Measurements from ENCODE around the gene COL26A1.

COL26A1 gene

GRCh38 chr7:101534015-101534803 lies 171.5 kb downstream of the COL26A1 start:
- no peak for TF ChIP-seq CTCF (IDR thresholded peaks at IDR 0.05; ENCODE audit: control extremely low read depth, extremely low read depth, low read depth, missing control alignments)
- ChIA-PET POLR2A (no interaction called here), CTCF (interaction anchor here (0.7 to 1.7 kb wide), 5 partner anchors 9 to 746 kb away, joined by 3 to 6 read pairs (median 3); no protein-coding TSS in a partner anchor)
- no peak for DNase-seq (ENCODE audit: extremely low spot score)

GRCh38 chr7:101534873-101535272 lies 172.2 kb downstream of the COL26A1 start:
- ChIA-PET POLR2A (no interaction called here), CTCF (interaction anchor here (0.7 to 1.7 kb wide), 4 partner anchors 9 to 745 kb away, joined by 3 to 6 read pairs (median 3); no protein-coding TSS in a partner anchor)
- no peak for TF ChIP-seq CTCF (IDR thresholded peaks at IDR 0.05; ENCODE audit: control extremely low read depth, extremely low read depth, low read depth, missing control alignments)
- no peak for DNase-seq (ENCODE audit: extremely low spot score)

- POLR2A ChIA-PET, result no interaction called here
- CTCF ChIA-PET, result interaction anchor here (0.7 to 1.7 kb wide), 6 partner anchors 8 to 745 kb away, joined by 3 to 8 read pairs (median 4); no protein-coding TSS in a partner anchor
- TF ChIP-seq CTCF (IDR thresholded peaks at IDR 0.05; ENCODE audit: control extremely low read depth, extremely low read depth, low read depth, missing control alignments), result no peak
- no peak for DNase-seq (ENCODE audit: extremely low spot score)
Measured at GRCh38 chr7:101535351-101535751, 172.7 kb downstream of the COL26A1 start.

GRCh38 chr7:101536232-101536631 lies 173.6 kb downstream of the COL26A1 start:
- CTCF ChIA-PET, result interaction anchor here (0.9 to 1.7 kb wide), 4 partner anchors 7 to 735 kb away, joined by 3 to 8 read pairs (median 5); no protein-coding TSS in a partner anchor
- POLR2A ChIA-PET, result no interaction called here
- DNase-seq (ENCODE audit: extremely low spot score), result no peak
- no peak for TF ChIP-seq CTCF (IDR thresholded peaks at IDR 0.05; ENCODE audit: control extremely low read depth, extremely low read depth, low read depth, missing control alignments)

- CTCF ChIA-PET, result interaction anchor here (1.2 kb wide), 1 partner anchor 66 kb away, joined by 4 read pairs; no protein-coding TSS in a partner anchor
- POLR2A ChIA-PET, result no interaction called here
- DNase-seq (ENCODE audit: extremely low spot score), result no peak
- no peak for TF ChIP-seq CTCF (IDR thresholded peaks at IDR 0.05; ENCODE audit: control extremely low read depth, extremely low read depth, low read depth, missing control alignments)
Measured at GRCh38 chr7:101536668-101537067, 174.0 kb downstream of the COL26A1 start.

GRCh38 chr7:101537205-101537604 lies 174.5 kb downstream of the COL26A1 start:
- ChIA-PET CTCF (interaction anchor here (1.7 kb wide), 1 partner anchor 733 kb away, joined by 4 read pairs; no protein-coding TSS in a partner anchor), POLR2A (no interaction called here)

More at GRCh38 chr7:101537205-101537604, 174.5 kb downstream of the COL26A1 start:
- DNase-seq (ENCODE audit: extremely low spot score), result no peak
- TF ChIP-seq CTCF (IDR thresholded peaks at IDR 0.05; ENCODE audit: control extremely low read depth, extremely low read depth, low read depth, missing control alignments), result no peak

Measured in GM10248 (cell line).